Astrocyte of the spinal cord (primary cell): Measurements from ENCODE around the gene ARHGAP32.

Source experiments
- DNase-seq: peaks from one replicate; pipeline ENCODE4 v3.0.0; 2011; ENCODE audit warnings: low read depth, low spot score
- H3K4me3 ChIP-seq: 2 replicates; pipeline ENCODE4 v1.5.1; 2011; ENCODE audit warnings: low read depth, mild to moderate bottlenecking, low read length, moderate library complexity
- in situ Hi-C: cut with HindIII; loops from 2 replicates; pipeline ENCODE4 v1.10.0; 2017; ENCODE audit warnings: low sequenced_read_pairs
- TF ChIP-seq, protein P1 (sequence below): IDR thresholded peaks from 2 replicates; pipeline ENCODE4 v1.5.1; 2012; ENCODE audit warnings: low read depth, mild to moderate bottlenecking, low read length, inconsistent platforms

The ARHGAP32 gene

DNA sequence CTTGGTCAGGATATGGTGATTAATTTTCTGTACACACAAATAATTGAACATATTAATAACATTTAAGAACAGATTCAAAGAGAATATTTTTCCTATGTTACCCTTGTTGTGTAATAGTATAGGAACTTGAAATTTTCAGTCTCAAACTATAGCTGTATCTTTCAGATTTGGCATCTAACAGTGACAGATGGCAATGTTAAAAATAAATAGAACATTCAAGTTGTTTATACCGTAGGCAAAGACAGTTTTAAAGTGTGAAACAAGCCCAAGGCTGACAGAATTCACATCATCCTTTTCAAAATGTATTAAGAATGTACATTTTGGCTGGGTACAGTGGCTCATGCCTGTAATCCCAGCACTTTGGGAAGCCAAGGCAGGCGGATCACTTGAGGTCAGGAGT is 156.9 kb downstream of the ARHGAP32 start:
- in situ Hi-C loops: no loop called here
- TF ChIP-seq, protein P1, sequence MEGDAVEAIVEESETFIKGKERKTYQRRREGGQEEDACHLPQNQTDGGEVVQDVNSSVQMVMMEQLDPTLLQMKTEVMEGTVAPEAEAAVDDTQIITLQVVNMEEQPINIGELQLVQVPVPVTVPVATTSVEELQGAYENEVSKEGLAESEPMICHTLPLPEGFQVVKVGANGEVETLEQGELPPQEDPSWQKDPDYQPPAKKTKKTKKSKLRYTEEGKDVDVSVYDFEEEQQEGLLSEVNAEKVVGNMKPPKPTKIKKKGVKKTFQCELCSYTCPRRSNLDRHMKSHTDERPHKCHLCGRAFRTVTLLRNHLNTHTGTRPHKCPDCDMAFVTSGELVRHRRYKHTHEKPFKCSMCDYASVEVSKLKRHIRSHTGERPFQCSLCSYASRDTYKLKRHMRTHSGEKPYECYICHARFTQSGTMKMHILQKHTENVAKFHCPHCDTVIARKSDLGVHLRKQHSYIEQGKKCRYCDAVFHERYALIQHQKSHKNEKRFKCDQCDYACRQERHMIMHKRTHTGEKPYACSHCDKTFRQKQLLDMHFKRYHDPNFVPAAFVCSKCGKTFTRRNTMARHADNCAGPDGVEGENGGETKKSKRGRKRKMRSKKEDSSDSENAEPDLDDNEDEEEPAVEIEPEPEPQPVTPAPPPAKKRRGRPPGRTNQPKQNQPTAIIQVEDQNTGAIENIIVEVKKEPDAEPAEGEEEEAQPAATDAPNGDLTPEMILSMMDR: no peak
- DNase-seq: no peak
- H3K4me3 ChIP-seq: no peak overlapping the region

DNA sequence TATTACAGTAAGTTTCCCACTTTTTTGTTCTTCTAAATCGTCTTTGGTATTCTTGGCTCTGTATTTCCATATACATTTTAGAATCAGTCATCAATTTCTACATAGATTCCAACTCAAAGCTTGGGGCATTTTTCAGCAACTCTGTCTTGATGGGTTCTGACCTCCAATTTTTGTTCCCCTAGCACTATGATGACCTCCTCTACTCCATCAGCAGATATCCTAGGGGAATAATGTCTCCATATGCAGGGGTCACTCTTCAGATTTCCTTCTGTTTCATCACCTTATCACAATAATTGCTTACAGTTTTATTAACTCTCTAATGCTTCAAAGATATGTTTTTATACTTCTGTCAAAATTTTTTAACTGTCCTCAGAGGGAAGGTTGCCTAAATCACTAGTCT is 158.1 kb downstream of the ARHGAP32 start:
- DNase-seq: no peak
- in situ Hi-C loops: no loop called here
- H3K4me3 ChIP-seq: no peak overlapping the region
- TF ChIP-seq, protein P1: no peak

DNA sequence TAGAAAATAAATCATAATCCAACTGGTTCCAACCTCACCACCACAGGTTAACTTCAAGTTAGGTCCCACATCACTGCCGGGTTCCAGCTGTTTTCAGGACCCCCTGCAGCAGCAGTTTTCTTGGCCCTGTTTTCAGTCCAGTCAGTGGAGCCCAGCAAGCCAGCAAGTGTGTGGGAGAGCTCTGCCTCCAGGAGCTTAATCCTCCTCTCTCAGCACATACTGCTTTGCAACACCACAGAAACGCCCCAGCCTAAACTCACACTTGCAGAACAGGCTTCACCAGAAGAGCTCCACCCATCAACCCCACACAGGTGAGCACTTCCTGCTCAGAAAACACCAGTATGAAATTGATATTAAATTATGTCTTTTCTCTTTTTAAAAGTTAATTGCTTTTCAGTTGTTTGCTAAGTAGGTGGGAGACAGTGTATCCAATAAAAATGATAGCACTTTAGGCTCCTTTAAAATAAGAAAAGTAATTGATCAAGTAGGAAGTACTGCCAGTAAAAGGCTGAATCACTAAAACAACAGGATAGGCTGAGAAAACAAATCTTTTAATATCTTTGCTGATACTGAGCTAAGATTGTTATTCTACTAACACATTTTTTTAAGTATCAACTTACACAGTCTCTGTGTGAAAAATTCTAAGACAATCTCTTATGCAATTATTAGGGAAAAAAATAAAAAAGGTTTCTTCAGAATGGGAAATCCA is 168.0 kb downstream of the ARHGAP32 start:
- TF ChIP-seq, protein P1: no peak
- H3K4me3 ChIP-seq: no peak overlapping the region
- in situ Hi-C loops: no loop called here
- DNase-seq: peak; percentile 38

DNA sequence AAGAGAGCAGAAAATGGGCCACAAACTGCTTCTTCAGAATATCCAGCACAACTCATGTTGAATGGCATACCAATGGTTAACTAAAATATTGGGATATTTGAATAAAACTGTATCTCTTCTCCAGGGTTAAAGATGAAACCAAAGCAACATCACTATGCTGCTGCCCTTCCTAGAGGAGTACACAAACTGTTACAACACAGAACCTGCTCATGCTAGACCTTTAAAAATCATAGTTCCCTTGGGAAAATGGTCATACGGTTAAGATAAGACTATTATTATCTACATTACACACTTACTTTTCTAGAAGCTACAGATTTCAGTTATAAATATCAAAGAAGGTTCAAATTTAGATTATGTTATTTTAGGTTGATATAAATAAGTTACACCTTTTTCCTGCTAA is 170.8 kb downstream of the ARHGAP32 start:
- in situ Hi-C loops: no loop called here
- TF ChIP-seq, protein P1: no peak
- H3K4me3 ChIP-seq: no peak overlapping the region
- no peak for DNase-seq

DNA sequence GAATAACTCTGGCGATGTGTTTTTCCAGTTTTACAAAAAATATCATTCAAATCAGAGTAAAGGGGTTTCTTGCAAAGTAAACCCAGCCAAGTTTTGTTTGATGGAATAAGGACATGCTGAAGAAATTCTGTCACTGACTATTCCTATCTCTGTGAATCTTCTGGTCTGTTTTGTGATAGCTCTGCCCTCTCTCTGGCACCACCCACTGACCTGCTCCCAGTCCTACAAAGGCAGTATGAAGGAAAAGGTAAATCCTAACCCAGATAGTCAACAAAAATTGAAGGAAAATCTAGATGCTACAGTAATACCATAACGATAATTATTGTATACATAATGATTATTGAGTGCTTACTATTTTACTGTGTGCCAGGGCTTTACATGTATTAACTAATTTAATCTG is 173.1 kb downstream of the ARHGAP32 start:
- in situ Hi-C loops: no loop called here
- TF ChIP-seq, protein P1: no peak
- no peak overlapping the region for H3K4me3 ChIP-seq
- DNase-seq: no peak

DNA sequence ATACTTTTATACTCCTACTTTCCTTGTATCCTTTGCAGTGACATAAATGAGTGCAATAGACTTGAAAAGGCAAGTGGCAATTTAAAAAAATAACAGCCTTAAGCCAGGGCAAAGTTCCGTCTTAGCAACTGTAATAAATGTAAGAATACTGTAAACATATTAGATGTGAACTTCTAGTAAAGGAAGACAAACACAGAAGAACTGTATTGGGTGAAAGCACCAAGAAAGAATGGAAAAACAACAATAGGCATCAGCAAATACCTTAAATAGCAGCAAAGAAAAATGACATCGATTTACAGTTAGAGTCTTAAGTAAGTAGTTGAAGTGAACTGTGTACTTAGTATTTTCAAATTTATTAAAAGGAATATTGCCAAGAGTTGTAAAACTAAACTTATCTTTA is 174.0 kb downstream of the ARHGAP32 start:
- DNase-seq: no peak
- H3K4me3 ChIP-seq: no peak overlapping the region
- TF ChIP-seq, protein P1: no peak
- in situ Hi-C loops: no loop called here
